Activated effector memory CD4-positive, alpha-beta T cell treated with anti-CD3 and anti-CD28 coated beads, Interleukin-2, amount 50 U/mL, for 16 hours (primary cell): ENCODE measurements around the gene DHRS1.
A peak's percentile ranks its signal among the peaks of the same experiment; 100 is the strongest.

Experiments
- DNase-seq: peaks from one replicate; pipeline ENCODE4 v3.0.0-alpha.2; 2020

DHRS1 gene

GRCh38 chr14:24261969-24262327, 37.6 kb downstream of the DHRS1 start:
- DNase-seq = no peak

GRCh38 chr14:24261256-24261968, 38.2 kb downstream of the DHRS1 start:
- DNase-seq = no peak

GRCh38 chr14:24260780-24261157, 38.8 kb downstream of the DHRS1 start:
- DNase-seq = no peak

GRCh38 chr14:24260026-24260779, 39.4 kb downstream of the DHRS1 start:
- no peak for DNase-seq

GRCh38 chr14:24259282-24260025, 40.1 kb downstream of the DHRS1 start:
- DNase-seq = no peak

- no peak for DNase-seq
Observed at GRCh38 chr14:24258548-24259265, 40.9 kb downstream of the DHRS1 start.

- no peak for DNase-seq
Observed at GRCh38 chr14:24258119-24258518, 41.5 kb downstream of the DHRS1 start.

- no peak for DNase-seq
Observed at GRCh38 chr14:24256960-24257359, 42.6 kb downstream of the DHRS1 start.

- no peak for DNase-seq
Observed at GRCh38 chr14:24255931-24256711, 43.5 kb downstream of the DHRS1 start.

GRCh38 chr14:24255438-24255837, 44.1 kb downstream of the DHRS1 start:
- no peak for DNase-seq

- no peak for DNase-seq
Observed at GRCh38 chr14:24254630-24255392, 44.8 kb downstream of the DHRS1 start.

GRCh38 chr14:24253936-24254335, 45.6 kb downstream of the DHRS1 start:
- no peak for DNase-seq

GRCh38 chr14:24252289-24253124, 47.1 kb downstream of the DHRS1 start:
- no peak for DNase-seq

GRCh38 chr14:24251880-24252288, 47.7 kb downstream of the DHRS1 start:
- DNase-seq = no peak

- DNase-seq = peak; percentile 45
Observed at GRCh38 chr14:24250354-24250753, 49.2 kb downstream of the DHRS1 start.

- DNase-seq = peak; percentile 51
Observed at GRCh38 chr14:24249230-24250021, 50.2 kb downstream of the DHRS1 start.

GRCh38 chr14:24247422-24247821, 52.2 kb downstream of the DHRS1 start:
- DNase-seq = peak; percentile 59

- DNase-seq = peak; percentile 65
Observed at GRCh38 chr14:24246765-24247212, 52.8 kb downstream of the DHRS1 start.

GRCh38 chr14:24245350-24245749, 54.2 kb downstream of the DHRS1 start:
- peak; percentile 50 for DNase-seq
